Inflammatory macrophage (primary cell): ENCODE measurements around the gene TBC1D9.

Experiments
- DNase-seq, 2 donors: peaks; one replicate each; pipeline ENCODE4 v3.0.0-alpha.2; 2020 to 2022

The TBC1D9 gene

GRCh38 chr4:140609548-140610425 is 146.4 kb downstream of the TBC1D9 start:
- DNase-seq = peak; percentile 11 to 67

- no peak for DNase-seq
Observed at GRCh38 chr4:140607852-140608251, 148.3 kb downstream of the TBC1D9 start.

- DNase-seq = no peak
Observed at GRCh38 chr4:140604544-140604943, 151.6 kb downstream of the TBC1D9 start.

GRCh38 chr4:140603286-140603685 is 152.9 kb downstream of the TBC1D9 start:
- DNase-seq = no peak

- no peak for DNase-seq
Observed at GRCh38 chr4:140602714-140603113, 153.5 kb downstream of the TBC1D9 start.

GRCh38 chr4:140600408-140600807 is 155.8 kb downstream of the TBC1D9 start:
- no peak for DNase-seq

- DNase-seq = no peak
Observed at GRCh38 chr4:140595065-140595464, 161.1 kb downstream of the TBC1D9 start.

GRCh38 chr4:140584439-140584838 is 171.7 kb downstream of the TBC1D9 start:
- no peak for DNase-seq

GRCh38 chr4:140581078-140581477 is 175.1 kb downstream of the TBC1D9 start:
- DNase-seq = no peak

GRCh38 chr4:140579278-140579677 is 176.9 kb downstream of the TBC1D9 start:
- no peak for DNase-seq

- no peak for DNase-seq
Observed at GRCh38 chr4:140575489-140575888, 180.7 kb downstream of the TBC1D9 start.

- DNase-seq = no peak
Observed at GRCh38 chr4:140571620-140572019, 184.6 kb downstream of the TBC1D9 start.
